Peyer's patch (tissue), 4 donors: Measurements from ENCODE around the gene GNG5. TPM values are rescaled to one million over a fixed set of nuclear protein-coding genes. Genes with fewer than 3 reads are reported as not detected.
"Not testable (repeated sequence)": the region's sequence is repeated elsewhere in the genome, so short reads cannot be mapped to it uniquely, and the experiment has no call there.

ENCODE experiments used
- DNase-seq, 3 donors: peaks; one replicate each; pipeline ENCODE4 v3.0.0-alpha.2; 2017 to 2019
- H3K27ac ChIP-seq, 4 donors: fragments of 200-600 bp; sonication (generic); one replicate each; pipeline ENCODE4 v1.5.1; 2016 to 2019
- H3K27me3 ChIP-seq, 2 donors: fragments of 200-600 bp; sonication (generic); one replicate each; pipeline ENCODE4 v1.5.1; 2019
- H3K36me3 ChIP-seq, 3 donors: fragments of 200-600 bp; sonication (generic); one replicate each; pipeline ENCODE4 v1.5.1; 2016 to 2019
- H3K4me1 ChIP-seq, 4 donors: fragments of 200-600 bp; sonication (generic); one replicate each; pipeline ENCODE4 v1.5.1; 2016 to 2019
- H3K4me3 ChIP-seq, 4 donors: fragments of 200-600 bp; sonication (generic); 1 replicate in 3 of 4; 2 replicates in 1 of 4; pipeline ENCODE4 v1.5.1; 2016 to 2019; ENCODE audit warnings: mild to moderate bottlenecking in 1 of 4
- H3K9me3 ChIP-seq, 4 donors: fragments of 200-600 bp; sonication (generic); one replicate each; pipeline ENCODE4 v1.5.1; 2016 to 2019; ENCODE audit warnings: mild to moderate bottlenecking in 1 of 4
- CTCF ChIP-seq, 6 experiments: fragments of 450-650 bp in 4 of 6; fragments of 200-600 bp in 2 of 6; sonication (generic) in 1 of 6; IDR thresholded peaks; one replicate each; pipeline ENCODE4 v1.5.1; 2017 to 2019; ENCODE audit warnings: antibody characterized with exemption in 6 of 6, mild to moderate bottlenecking in 3 of 6, moderate library complexity in 1 of 6
- POLR2A ChIP-seq, 2 donors: fragments of 450-650 bp; IDR thresholded peaks; one replicate each; pipeline ENCODE4 v1.5.1; 2017; ENCODE audit warnings: antibody characterized with exemption in 2 of 2, mild to moderate bottlenecking in 2 of 2, moderate library complexity in 2 of 2
- total RNA-seq, 4 donors: library from RNA; depleted of rRNA; stranded (reverse); fragments of >200 nt; gene quantifications; one replicate each; pipeline ENCODE4 v1.1.0, GENCODE V29; 2016

The GNG5 gene
- total RNA-seq, 4 donors from 2014 or later: 19.0 to 99.1 (median 67.9) TPM

- no peak overlapping the region for H3K27ac ChIP-seq
- H3K36me3 ChIP-seq: no peaks in the 10 kb centered on the region
- no peak overlapping the region for H3K4me3 ChIP-seq
- no peak for DNase-seq
- H3K9me3 ChIP-seq: no peaks in the 10 kb centered on the region
- no peak for TF ChIP-seq CTCF (IDR thresholded peaks at IDR 0.05)
- TF ChIP-seq POLR2A (IDR thresholded peaks at IDR 0.05): no peak
- no peaks in the 10 kb centered on the region for H3K27me3 ChIP-seq
- H3K4me1 ChIP-seq: peaks cover 0 to 16% (median 6%) of the 10 kb centered on the region in 4 donors
Measured at GRCh38 chr1:84508510-84508909, 2.1 kb upstream of the GNG5 start.

GRCh38 chr1:84507887-84508286, 1.5 kb upstream of the GNG5 start:
- H3K4me1 ChIP-seq: peaks cover 0 to 22% (median 6%) of the 10 kb centered on the region in 4 donors
- not testable (repeated sequence) for H3K27me3 ChIP-seq, H3K36me3 ChIP-seq, H3K4me3 ChIP-seq, H3K27ac ChIP-seq, H3K9me3 ChIP-seq, DNase-seq

GRCh38 chr1:84506729-84507453, 510 bp upstream of the GNG5 start:
- peak overlapping the region; percentile 66 to 78 (median 76) for H3K4me3 ChIP-seq
- H3K36me3 ChIP-seq: no peaks in the 10 kb centered on the region
- no peak for TF ChIP-seq CTCF (IDR thresholded peaks at IDR 0.05)
- TF ChIP-seq POLR2A (IDR thresholded peaks at IDR 0.05): no peak
- peak overlapping the region; percentile 92 to 97 (median 95) for H3K27ac ChIP-seq
- H3K4me1 ChIP-seq: peaks cover 0 to 30% (median 8%) of the 10 kb centered on the region in 4 donors
- no peak for DNase-seq
- H3K9me3 ChIP-seq: no peaks in the 10 kb centered on the region
- H3K27me3 ChIP-seq: no peaks in the 10 kb centered on the region

- peak in 1 of 6 experiments; percentile 1 for TF ChIP-seq CTCF (IDR thresholded peaks at IDR 0.05)
- TF ChIP-seq POLR2A (IDR thresholded peaks at IDR 0.05): no peak
- H3K36me3 ChIP-seq: no peaks in the 10 kb centered on the region
- no peaks in the 10 kb centered on the region for H3K9me3 ChIP-seq
- H3K4me1 ChIP-seq: peaks cover 0 to 38% (median 8%) of the 10 kb centered on the region in 4 donors
- peak overlapping the region; percentile 66 to 78 (median 76) for H3K4me3 ChIP-seq
- H3K27me3 ChIP-seq: no peaks in the 10 kb centered on the region
- H3K27ac ChIP-seq: peak overlapping the region; percentile 92 to 97 (median 95)
- no peak for DNase-seq
Measured at GRCh38 chr1:84505493-84506001, 834 bp downstream of the GNG5 start.

DNA sequence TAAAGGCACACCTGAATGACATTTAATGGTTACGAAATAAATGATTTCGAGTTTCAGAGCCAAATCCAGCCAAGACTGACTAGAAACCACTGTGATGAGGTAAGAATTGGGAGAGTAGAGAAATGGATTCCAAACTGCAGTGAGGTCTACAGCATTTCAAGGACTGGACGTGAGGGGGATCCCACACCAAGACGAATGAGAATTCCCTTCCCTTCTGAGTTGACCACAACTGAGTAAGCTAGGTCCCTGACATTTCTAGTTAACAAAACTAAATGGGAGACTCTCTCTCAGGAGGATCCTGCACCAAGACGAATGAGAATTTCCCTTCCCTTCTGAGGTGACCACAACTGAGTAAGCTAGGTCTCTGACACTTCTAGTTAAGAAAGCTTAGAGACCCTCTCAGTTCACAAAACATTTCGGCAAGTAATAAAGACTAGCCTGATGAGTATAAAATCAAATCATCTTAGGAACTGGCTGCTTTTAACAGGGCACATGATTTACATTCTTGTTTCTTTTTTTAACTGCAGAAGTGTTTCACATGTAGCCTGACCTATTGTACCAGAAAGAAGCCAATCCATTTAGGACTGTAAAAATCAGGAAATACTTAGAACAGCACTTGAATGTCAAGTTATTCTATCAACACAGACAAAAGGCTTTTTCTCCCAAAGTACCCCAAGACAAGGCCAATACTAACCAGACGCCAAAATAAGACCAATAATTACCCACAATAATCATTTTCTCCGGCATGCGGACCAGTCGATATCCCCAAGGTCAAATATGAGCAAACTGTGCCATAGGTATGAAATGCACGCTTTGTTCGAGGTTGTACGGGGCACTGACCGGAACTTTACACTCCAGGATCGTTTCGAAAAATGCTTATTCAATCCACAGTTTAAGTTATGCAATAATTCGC, 1.5 kb downstream of the GNG5 start:
- Histone ChIP-seq H3K36me3 (peaks cover 0 to 3% (median 0%) of the 10 kb centered on the region in 3 donors), H3K27me3 (no peaks in the 10 kb centered on the region), H3K4me1 (peaks cover 0 to 38% (median 8%) of the 10 kb centered on the region in 4 donors), H3K4me3 (peak overlapping the region; percentile 66 to 78 (median 76)), H3K27ac (peak overlapping the region; percentile 92 to 97 (median 95)), H3K9me3 (no peaks in the 10 kb centered on the region)
- DNase-seq: no peak
- TF ChIP-seq POLR2A (IDR thresholded peaks at IDR 0.05) (no peak), CTCF (IDR thresholded peaks at IDR 0.05) (peak in 1 of 6 experiments; percentile 1)
